HG03103 (cell line): ENCODE data around the gene ADD2.
"Not testable (repeated sequence)": the region's sequence is repeated elsewhere in the genome, so short reads cannot be mapped to it uniquely, and the experiment has no call there.

Experiments used
- ATAC-seq: cut with Tn5 transposase; IDR thresholded peaks from one replicate; pipeline ENCODE4 v1.9.1; 2021; ENCODE audit warnings: low read depth; ENCODE audit not compliant: unreplicated experiment

The ADD2 gene

GRCh38 chr2:70651014-70651413 lies 117.0 kb downstream of the ADD2 start:
- ATAC-seq, result no peak

- no peak for ATAC-seq
These were observed 119.0 kb downstream of the ADD2 start for GRCh38 chr2:70648961-70649360.

GRCh38 chr2:70647873-70648481 lies 120.0 kb downstream of the ADD2 start:
- ATAC-seq, result peak; percentile 63

- ATAC-seq, result no peak
These were observed 121.6 kb downstream of the ADD2 start for GRCh38 chr2:70646420-70646818.

GRCh38 chr2:70645733-70646419 lies 122.1 kb downstream of the ADD2 start:
- ATAC-seq, result no peak

- no peak for ATAC-seq
These were observed 124.3 kb downstream of the ADD2 start for GRCh38 chr2:70643715-70644114.

GRCh38 chr2:70641263-70641784 lies 126.7 kb downstream of the ADD2 start:
- no peak for ATAC-seq

GRCh38 chr2:70639841-70640436 lies 128.1 kb downstream of the ADD2 start:
- no peak for ATAC-seq

- ATAC-seq, result no peak
These were observed 129.4 kb downstream of the ADD2 start for GRCh38 chr2:70638561-70638960.

- ATAC-seq, result no peak
These were observed 134.5 kb downstream of the ADD2 start for GRCh38 chr2:70633508-70633907.

- ATAC-seq, result no peak
These were observed 135.0 kb downstream of the ADD2 start for GRCh38 chr2:70632966-70633365.

- ATAC-seq, result no peak
These were observed 135.6 kb downstream of the ADD2 start for GRCh38 chr2:70632388-70632787.

- no peak for ATAC-seq
These were observed 137.2 kb downstream of the ADD2 start for GRCh38 chr2:70630761-70631160.

GRCh38 chr2:70627211-70627898 lies 140.6 kb downstream of the ADD2 start:
- ATAC-seq, result no peak

GRCh38 chr2:70626254-70626990 lies 141.6 kb downstream of the ADD2 start:
- ATAC-seq, result no peak

- not testable (repeated sequence) for ATAC-seq
These were observed 146.5 kb downstream of the ADD2 start for GRCh38 chr2:70621536-70621935.

- ATAC-seq, result no peak
These were observed 148.0 kb downstream of the ADD2 start for GRCh38 chr2:70620020-70620419.

- no peak for ATAC-seq
These were observed 148.8 kb downstream of the ADD2 start for GRCh38 chr2:70619167-70619566.

GRCh38 chr2:70616168-70616694 lies 151.8 kb downstream of the ADD2 start:
- ATAC-seq, result no peak

GRCh38 chr2:70615222-70615621 lies 152.8 kb downstream of the ADD2 start:
- ATAC-seq, result no peak
